HG03342 (cell line): ENCODE data around the gene CTSC.

Experiments
- ATAC-seq: cut with Tn5 transposase; IDR thresholded peaks from one replicate; pipeline ENCODE4 v1.9.1; 2021; ENCODE audit warnings: mild to moderate bottlenecking, moderate library complexity; ENCODE audit not compliant: unreplicated experiment

CTSC gene

GRCh38 chr11:88320149-88320559 lies 17.4 kb downstream of the CTSC start:
- no peak for ATAC-seq

GRCh38 chr11:88318017-88318416 lies 19.5 kb downstream of the CTSC start:
- ATAC-seq = no peak

- no peak for ATAC-seq
These were observed 20.0 kb downstream of the CTSC start for GRCh38 chr11:88317536-88317935.

GRCh38 chr11:88315981-88316441 lies 21.5 kb downstream of the CTSC start:
- ATAC-seq = no peak

GRCh38 chr11:88315015-88315414 lies 22.5 kb downstream of the CTSC start:
- no peak for ATAC-seq

GRCh38 chr11:88313441-88313840 lies 24.1 kb downstream of the CTSC start:
- no peak for ATAC-seq

- no peak for ATAC-seq
These were observed 24.9 kb downstream of the CTSC start for GRCh38 chr11:88312628-88313027.

- ATAC-seq = no peak
These were observed 27.3 kb downstream of the CTSC start for GRCh38 chr11:88310246-88310645.

GRCh38 chr11:88308576-88308975 lies 29.0 kb downstream of the CTSC start:
- ATAC-seq = no peak

GRCh38 chr11:88307749-88308425 lies 29.6 kb downstream of the CTSC start:
- peak; percentile 44 for ATAC-seq

GRCh38 chr11:88306785-88307184 lies 30.8 kb downstream of the CTSC start:
- ATAC-seq = no peak

GRCh38 chr11:88305430-88305829 lies 32.1 kb downstream of the CTSC start:
- ATAC-seq = no peak

- no peak for ATAC-seq
These were observed 33.2 kb downstream of the CTSC start for GRCh38 chr11:88304352-88304751.

- no peak for ATAC-seq
These were observed 34.5 kb downstream of the CTSC start for GRCh38 chr11:88303037-88303436.

GRCh38 chr11:88301488-88302140 lies 35.9 kb downstream of the CTSC start:
- peak; percentile 49 for ATAC-seq

GRCh38 chr11:88300888-88301487 lies 36.5 kb downstream of the CTSC start:
- ATAC-seq = peak; percentile 79

GRCh38 chr11:88297863-88298262 lies 39.7 kb downstream of the CTSC start:
- ATAC-seq = no peak

GRCh38 chr11:88297421-88297820 lies 40.1 kb downstream of the CTSC start:
- ATAC-seq = no peak

GRCh38 chr11:88295028-88295427 lies 42.5 kb downstream of the CTSC start:
- no peak for ATAC-seq

GRCh38 chr11:88293931-88294330 lies 43.6 kb downstream of the CTSC start:
- no peak for ATAC-seq

GRCh38 chr11:88292171-88292843 lies 45.2 kb downstream of the CTSC start:
- ATAC-seq = no peak

GRCh38 chr11:88288560-88288959 lies 49.0 kb downstream of the CTSC start:
- no peak for ATAC-seq
